PC-9 (cell line): ENCODE measurements around the gene ADGRG2.
"Not testable (repeated sequence)": the region's sequence is repeated elsewhere in the genome, so short reads cannot be mapped to it uniquely, and the experiment has no call there.

Source experiments
- EZH2 ChIP-seq: fragments of 200-600 bp; sonication (generic); IDR thresholded peaks from 2 replicates; pipeline ENCODE4 v1.8.0; 2017; ENCODE audit warnings: antibody characterized with exemption, low read depth
- TF ChIP-seq, protein P1 (sequence below): fragments of 200-600 bp; sonication (generic); conservative IDR thresholded peaks from 2 replicates; pipeline ENCODE4 v1.6.1; 2017; ENCODE audit warnings: mixed run types, antibody characterized with exemption, mild to moderate bottlenecking, moderate library complexity

DNA sequence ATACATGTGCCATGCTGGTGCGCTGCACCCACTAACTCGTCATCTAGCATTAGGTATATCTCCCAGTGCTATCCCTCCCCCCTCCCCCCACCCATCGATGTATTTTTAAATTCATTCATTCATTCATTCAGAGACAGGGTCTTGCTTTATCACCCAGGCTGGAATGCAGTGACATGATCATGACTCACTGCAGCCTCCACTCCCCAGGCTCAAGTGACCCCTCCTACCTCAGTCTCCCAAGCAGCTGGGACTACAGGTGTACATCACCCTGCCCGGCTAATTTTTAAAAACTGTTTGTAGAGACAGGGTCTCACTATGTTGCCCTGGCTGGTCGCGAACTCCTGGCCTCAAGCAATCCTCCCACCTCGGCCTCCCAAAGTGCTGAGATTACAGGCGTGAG, 105.7 kb downstream of the ADGRG2 start:
- TF ChIP-seq EZH2, result not testable (repeated sequence)
- TF ChIP-seq, protein P1, sequence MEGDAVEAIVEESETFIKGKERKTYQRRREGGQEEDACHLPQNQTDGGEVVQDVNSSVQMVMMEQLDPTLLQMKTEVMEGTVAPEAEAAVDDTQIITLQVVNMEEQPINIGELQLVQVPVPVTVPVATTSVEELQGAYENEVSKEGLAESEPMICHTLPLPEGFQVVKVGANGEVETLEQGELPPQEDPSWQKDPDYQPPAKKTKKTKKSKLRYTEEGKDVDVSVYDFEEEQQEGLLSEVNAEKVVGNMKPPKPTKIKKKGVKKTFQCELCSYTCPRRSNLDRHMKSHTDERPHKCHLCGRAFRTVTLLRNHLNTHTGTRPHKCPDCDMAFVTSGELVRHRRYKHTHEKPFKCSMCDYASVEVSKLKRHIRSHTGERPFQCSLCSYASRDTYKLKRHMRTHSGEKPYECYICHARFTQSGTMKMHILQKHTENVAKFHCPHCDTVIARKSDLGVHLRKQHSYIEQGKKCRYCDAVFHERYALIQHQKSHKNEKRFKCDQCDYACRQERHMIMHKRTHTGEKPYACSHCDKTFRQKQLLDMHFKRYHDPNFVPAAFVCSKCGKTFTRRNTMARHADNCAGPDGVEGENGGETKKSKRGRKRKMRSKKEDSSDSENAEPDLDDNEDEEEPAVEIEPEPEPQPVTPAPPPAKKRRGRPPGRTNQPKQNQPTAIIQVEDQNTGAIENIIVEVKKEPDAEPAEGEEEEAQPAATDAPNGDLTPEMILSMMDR, result not testable (repeated sequence)
